GM19324 (cell line): ENCODE results near the gene HPCAL1.
"Not testable (repeated sequence)": the region's sequence is repeated elsewhere in the genome, so short reads cannot be mapped to it uniquely, and the experiment has no call there.

Experiments
- ATAC-seq: cut with Tn5 transposase; IDR thresholded peaks from one replicate; pipeline ENCODE4 v1.9.1; 2021; ENCODE audit warnings: mild to moderate bottlenecking, moderate library complexity; ENCODE audit not compliant: unreplicated experiment, low FRiP score

Gene HPCAL1

DNA sequence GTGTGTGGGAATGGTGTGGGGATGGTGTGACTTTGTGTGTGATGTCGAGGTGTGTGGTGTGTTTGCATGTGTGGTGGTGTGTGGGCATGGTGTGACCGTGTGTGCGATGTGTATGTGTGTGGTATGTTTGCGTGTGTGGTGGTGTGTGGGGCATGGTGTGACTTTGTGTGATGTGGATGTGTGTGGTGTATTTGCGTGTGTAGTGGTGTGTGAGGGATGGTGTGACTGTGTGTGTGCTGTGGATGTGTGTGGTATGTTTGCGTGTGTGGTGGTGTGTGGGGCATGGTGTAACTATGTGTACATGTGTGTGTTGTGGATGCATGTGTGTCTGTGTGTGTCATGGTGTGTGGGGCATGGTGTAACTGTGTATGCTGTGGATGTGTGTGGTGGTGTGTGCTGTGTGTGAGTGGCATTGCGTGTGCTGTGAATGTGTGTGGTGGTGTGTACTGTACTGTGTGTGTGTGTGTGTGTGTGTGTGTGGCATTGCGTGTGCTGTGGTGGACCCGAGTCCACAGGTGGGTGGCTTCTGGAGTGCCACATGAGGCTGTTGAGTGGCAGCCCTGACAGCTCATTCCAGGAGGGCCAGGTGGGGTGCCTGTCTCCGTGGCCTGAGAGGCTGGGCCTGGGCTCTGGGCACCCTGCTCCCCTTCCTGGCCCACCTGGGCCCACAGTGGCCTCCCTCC is 130.7 kb downstream of the HPCAL1 start:
- no peak for ATAC-seq

DNA sequence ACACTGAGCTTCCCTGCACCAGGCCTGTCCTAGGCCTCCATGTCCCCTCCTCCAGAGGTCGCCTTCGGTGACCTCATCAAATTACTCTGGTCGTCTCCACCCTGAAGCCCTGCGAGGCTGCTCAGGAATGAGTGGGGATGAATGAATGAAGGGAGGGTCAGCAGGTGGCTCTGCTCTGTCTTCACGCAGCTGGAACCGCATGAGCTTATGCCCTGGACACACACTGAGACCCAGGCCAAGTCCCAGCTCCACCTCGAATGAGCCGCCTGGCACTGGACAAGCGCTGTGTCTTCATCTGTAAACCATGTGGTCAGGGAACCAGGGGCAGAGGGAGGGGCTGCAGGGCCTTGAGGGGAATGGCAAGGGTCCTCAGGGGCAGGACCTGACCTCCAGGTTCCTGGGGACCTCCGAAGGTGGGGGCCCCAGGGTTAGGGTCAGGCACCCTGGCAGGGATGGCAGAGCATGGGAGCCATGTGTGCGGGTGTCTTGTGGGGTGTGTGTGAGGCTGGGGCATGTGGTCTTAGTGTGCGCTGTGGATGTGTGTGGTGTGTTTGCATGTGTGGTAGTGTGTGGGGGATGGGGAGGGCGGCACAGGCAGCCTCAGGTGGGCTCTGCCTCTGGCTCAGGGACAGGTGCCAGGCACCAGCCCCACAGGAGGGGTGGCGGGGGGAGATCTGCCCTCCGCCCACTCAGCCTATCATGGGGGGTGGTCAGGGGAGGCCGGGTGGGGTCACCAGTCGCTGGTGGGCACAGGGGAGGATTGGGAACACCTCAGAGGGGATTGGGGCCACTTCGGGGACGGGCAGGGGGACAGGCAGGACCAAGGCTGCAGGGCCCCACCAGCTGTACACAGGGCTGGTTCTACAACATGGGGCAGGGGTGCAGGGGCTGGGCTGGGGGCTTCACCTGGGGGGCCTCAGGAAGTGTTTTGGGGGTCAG is 131.5 kb downstream of the HPCAL1 start:
- ATAC-seq = no peak

DNA sequence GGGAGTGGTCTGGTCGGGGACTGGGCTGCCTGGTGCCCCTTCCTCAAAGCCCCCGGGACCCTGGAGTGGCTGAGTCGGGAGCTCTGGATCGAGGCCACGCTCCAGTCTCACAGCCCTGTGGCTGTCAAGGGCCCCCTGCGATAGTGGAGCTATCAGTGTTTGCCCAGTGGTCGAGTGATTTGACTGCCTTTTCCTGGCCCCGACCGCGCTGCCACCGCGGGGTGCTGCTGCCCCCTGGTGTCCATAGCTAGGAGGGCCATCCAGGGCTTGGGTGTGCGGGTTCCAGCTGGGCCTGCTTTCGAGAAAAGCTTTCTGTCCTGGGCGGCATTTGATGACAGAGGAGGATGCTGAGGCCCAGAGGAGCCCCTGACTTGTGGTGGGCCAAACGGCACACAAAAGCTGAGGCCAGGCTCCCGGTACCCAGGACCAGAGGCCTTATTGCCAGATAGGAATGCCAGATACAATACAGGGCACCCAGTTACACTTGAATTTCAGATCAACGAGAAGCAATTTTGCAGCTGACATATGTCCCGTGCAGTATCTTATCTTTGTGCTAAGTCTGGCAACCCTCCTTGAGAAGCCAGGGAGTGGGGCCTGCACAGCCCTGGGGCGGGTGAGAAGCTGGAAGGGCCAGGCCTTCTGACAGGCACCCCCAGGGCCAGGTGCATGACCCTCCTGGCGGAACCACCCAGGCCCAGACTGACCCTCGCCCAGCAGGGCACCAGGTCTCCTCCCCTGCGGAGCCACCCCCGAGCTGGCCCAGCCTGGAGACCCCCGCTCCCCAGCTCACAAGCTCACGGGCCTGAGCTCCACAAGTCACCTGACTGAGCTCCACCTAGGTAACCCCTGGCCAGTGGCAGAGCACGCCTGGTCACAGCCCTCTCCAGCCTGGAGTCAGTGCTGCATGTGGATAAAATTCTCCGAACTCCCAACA is 132.4 kb downstream of the HPCAL1 start:
- ATAC-seq = peak; percentile 49

- ATAC-seq = no peak
Observed at GRCh38 chr2:10435820-10436204, 133.1 kb downstream of the HPCAL1 start.

DNA sequence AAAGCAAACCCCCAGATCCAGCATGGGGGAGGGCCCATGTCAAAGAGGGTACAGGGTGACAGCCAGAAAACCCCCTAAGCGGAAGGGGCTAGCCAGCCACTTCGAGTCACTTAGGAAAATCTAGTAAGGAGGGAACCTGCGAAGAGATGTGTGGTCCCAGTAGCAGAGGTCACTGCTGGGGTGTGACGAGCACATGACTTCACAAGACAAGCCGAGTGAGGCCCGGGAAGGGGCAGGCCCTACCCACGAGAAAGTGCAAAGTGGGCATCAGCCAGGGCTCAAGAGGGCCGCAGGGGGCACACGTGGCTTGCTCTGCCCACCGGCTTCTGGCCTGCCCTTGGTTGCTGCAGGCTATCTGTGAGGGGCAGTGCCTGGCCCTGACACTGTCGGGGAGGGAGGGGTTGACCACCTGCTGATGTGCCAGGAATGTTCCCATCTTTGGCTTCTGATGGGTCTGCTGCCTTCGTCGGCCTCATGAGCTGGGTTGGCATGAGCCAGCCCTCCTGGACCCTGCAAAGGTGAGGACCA is 133.9 kb downstream of the HPCAL1 start:
- no peak for ATAC-seq

DNA sequence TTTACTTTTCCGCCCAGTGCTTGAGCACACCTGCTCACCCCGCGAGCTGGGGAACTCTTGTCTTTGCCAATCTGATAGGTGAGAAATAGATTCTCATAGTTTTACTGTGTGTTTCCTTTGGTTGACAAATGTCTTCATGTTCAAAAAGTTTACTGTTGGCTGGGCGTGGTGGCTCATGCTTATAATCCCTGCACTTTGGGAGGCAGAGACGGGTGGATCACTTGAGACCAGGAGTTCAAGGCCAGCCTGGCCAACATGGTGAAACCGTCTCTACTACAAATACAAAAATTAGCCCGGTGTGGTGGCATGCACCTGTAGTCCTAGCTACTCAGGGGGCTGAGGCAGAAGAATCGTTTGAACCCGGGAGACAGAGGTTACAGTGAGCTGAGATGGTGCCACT is 135.1 kb downstream of the HPCAL1 start:
- no peak for ATAC-seq

DNA sequence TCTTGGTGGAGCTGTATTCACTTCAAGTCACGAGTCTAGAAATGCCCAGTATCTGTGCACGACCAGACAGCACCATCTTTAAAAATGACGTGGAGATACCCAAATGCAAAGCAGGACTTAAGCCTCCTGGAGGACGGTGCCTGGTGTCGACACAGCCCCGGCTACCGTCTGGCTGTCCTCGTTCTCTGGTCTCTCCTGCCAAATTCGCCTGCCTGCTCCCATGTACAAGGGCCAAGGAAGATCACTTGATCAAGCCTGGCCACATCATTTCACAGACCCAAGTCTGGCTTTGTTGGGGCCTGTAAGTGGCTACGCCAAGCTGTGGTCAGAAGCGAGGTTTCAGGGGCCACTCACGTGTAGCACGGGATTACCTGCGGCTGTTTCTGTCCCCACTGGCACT is 136.0 kb downstream of the HPCAL1 start:
- no peak for ATAC-seq

- ATAC-seq = no peak
Observed at GRCh38 chr2:10439185-10439879, 136.6 kb downstream of the HPCAL1 start.

- no peak for ATAC-seq
Observed at GRCh38 chr2:10439971-10440370, 137.3 kb downstream of the HPCAL1 start.

- no peak for ATAC-seq
Observed at GRCh38 chr2:10440736-10441135, 138.0 kb downstream of the HPCAL1 start.

GRCh38 chr2:10441948-10442347 is 139.2 kb downstream of the HPCAL1 start:
- ATAC-seq = no peak

GRCh38 chr2:10442469-10443126 is 139.9 kb downstream of the HPCAL1 start:
- ATAC-seq = not testable (repeated sequence)

GRCh38 chr2:10444463-10444862 is 141.8 kb downstream of the HPCAL1 start:
- ATAC-seq = no peak

- no peak for ATAC-seq
Observed at GRCh38 chr2:10446631-10447030, 143.9 kb downstream of the HPCAL1 start.

DNA sequence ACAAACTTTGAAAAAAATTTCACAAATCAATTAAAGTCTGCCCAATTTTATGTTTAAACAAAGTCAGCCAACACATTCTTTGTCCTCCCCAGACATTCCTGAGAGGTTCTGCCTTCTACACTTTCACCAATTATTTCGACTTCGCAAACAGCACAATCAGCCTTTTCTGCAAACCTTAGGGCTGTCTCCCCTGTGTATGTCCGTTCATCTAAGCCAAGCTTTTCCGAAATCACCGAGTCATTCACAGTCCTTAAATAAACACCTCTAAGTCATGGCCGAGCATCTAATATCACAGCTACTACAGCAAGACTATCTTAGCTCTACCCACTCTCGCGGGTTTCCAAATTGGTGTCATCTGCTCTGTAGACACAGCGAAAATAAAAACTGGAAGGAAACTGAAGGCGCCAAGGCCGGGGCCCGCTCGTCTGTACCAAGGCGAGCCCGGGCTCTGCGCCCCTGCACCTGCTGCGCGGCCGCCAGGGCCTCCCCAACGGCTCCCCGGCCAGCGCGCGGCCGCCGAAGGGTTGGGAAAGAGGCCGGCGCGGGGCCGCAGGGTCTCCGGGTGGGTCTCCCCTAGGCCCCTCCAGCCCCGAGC is 144.7 kb downstream of the HPCAL1 start:
- ATAC-seq = peak; percentile 34

DNA sequence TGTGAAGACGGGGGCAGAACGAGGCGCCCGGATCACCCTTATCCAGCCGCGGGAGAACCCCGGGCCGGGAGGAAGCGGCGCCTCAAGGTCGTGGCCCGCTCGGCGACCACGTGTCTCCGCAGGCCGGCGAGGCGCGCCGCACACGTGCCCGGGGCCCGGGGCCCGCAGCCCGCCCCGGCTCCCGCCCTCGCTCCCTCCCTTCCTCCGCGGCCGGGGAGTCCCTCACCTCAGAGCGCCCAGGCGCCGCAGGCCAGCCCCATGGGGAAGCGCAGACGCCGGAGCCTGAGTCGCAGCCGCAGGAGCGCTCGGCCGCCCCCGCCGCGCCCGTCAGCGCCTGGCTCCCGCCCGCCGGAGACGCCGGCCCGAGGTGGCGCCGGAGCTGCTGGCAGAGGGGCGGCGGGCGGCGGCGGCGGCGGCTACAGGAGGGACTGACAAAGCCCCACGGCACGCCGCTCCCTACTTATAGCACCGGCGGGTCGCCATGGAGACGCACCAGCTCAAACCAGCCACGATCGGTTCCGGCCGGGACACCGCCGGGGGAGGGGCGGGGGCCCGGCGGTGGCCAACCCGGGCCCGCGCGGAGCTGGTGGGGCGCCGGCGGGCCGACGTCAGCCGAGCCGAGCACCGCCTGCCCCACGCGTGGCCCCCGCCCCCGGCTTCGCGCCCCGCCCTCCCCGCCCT is 145.3 kb downstream of the HPCAL1 start, which contains the start of gene ODC1:
Gene ODC1 (minus strand): TSS at position 433 of the 681 bp plus-strand sequence. CDS start 3,295 bp downstream, outside the sequence.
- peak; percentile 84 for ATAC-seq

DNA sequence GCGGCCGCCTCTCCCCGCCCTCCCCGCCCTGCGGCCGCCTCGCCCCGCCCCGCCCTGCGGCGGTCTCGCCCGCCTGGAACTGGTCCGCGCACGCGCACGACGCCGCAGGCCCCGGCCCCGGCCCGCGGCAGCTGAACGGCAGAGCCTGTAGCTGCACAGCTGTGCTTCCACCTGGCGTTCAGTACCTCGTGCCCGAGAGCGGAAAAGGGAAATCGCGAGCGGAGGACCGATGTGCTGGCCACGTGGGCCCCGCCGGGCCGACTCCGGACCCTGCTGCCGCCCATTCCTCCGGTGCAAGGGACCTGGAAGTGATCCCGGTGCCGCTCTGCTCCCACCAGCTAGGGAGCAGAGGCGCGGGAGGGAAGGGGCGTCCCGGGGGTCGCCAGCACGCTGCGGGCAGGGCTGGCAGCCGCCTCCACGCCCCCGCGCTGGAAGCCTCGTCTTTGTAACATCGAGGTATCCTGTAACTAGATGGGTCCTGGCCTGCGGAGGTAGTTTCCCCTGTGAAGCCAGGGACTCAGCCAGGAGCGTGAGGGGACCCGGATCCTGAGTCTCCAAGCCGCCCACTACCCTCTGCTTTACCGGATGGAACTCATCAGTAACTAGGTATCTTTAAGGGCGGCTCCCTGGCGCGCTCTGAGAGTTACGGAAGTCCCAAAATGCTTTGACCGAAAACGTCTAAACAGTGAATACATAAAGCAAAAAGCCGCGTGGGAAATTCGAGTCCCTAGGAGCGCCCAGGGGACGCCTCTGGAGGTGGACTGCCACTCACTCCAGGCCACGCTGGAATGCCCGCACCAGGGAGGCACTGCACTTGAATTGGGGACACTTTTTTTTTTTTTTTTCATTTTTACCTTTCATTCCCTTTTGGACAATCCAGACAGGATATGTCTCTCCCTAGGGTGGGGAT is 146.1 kb downstream of the HPCAL1 start:
- ATAC-seq = peak; percentile 71
